ENCODE measurements around the gene DLG2. TPM values are rescaled to one million over a fixed set of nuclear protein-coding genes. Genes with fewer than 3 reads are reported as not detected.

Gene DLG2
- total RNA-seq, 2 experiments from 2014 or later = 2.0 to 2.1 TPM

- Mint-ChIP-seq H3K27me3 (no peaks in the 10 kb centered on the region), H3K4me3 (no peak overlapping the region), H3K36me3 (ENCODE audit: low read depth) (no peaks in the 10 kb centered on the region), H3K4me1 (ENCODE audit: low read depth) (no peaks in the 10 kb centered on the region), H3K9me3 (peaks cover 4% of the 10 kb centered on the region), H3K27ac (no peak overlapping the region)
- H3K27ac ChIP-seq (ENCODE audit: low read depth in 1 of 2, low read length in 2 of 2) = no peak overlapping the region
- no peaks in the 10 kb centered on the region for H3K9me3 ChIP-seq (ENCODE audit: control insufficient read depth in 1 of 2, insufficient read depth in 1 of 2, low read length in 2 of 2)
- ChIA-PET POLR2A (no interaction called here), CTCF (no interaction called here)
- no peaks in the 10 kb centered on the region for H3K4me1 ChIP-seq (ENCODE audit: insufficient read depth, low read length)
- TF ChIP-seq CTCF (IDR thresholded peaks at IDR 0.05) = no peak
- H3K4me3 ChIP-seq (ENCODE audit: low read length) = no peak overlapping the region
- H3K27me3 ChIP-seq (ENCODE audit: control insufficient read depth in 1 of 2, insufficient read depth in 2 of 2, low read length in 2 of 2) = no peaks in the 10 kb centered on the region
- DNase-seq (no peak), ATAC-seq (ENCODE audit: poor library complexity) (no peak)
- intact Hi-C loops (cut with DNase I, micrococcal nuclease) = no loop called here
- H3K36me3 ChIP-seq (ENCODE audit: insufficient read depth, low read length) = no peaks in the 10 kb centered on the region
Measured at GRCh38 chr11:83865636-83866461, 1761.3 kb downstream of the DLG2 start.

- intact Hi-C loops (cut with DNase I, micrococcal nuclease) = no loop called here
- Histone ChIP-seq H3K9me3 (ENCODE audit: control insufficient read depth in 1 of 2, insufficient read depth in 1 of 2, low read length in 2 of 2) (peaks cover 0 to 3% of the 10 kb centered on the region in 2 experiments), H3K27me3 (ENCODE audit: control insufficient read depth in 1 of 2, insufficient read depth in 2 of 2, low read length in 2 of 2) (no peaks in the 10 kb centered on the region), H3K27ac (ENCODE audit: low read depth in 1 of 2, low read length in 2 of 2) (no peak overlapping the region), H3K4me1 (ENCODE audit: insufficient read depth, low read length) (no peaks in the 10 kb centered on the region), H3K36me3 (ENCODE audit: insufficient read depth, low read length) (no peaks in the 10 kb centered on the region), H3K4me3 (ENCODE audit: low read length) (no peak overlapping the region)
- ChIA-PET CTCF (no interaction called here), POLR2A (no interaction called here)
- Mint-ChIP-seq H3K36me3 (ENCODE audit: low read depth) (no peaks in the 10 kb centered on the region), H3K27ac (no peak overlapping the region), H3K9me3 (peaks cover 5% of the 10 kb centered on the region), H3K27me3 (no peaks in the 10 kb centered on the region), H3K4me1 (ENCODE audit: low read depth) (no peaks in the 10 kb centered on the region), H3K4me3 (no peak overlapping the region)
- ATAC-seq (ENCODE audit: poor library complexity) (no peak), DNase-seq (no peak)
- no peak for TF ChIP-seq CTCF (IDR thresholded peaks at IDR 0.05)
Measured at GRCh38 chr11:83864412-83865057, 1762.6 kb downstream of the DLG2 start.

GRCh38 chr11:83863272-83863671 is 1763.9 kb downstream of the DLG2 start:
- H3K9me3 ChIP-seq (ENCODE audit: control insufficient read depth in 1 of 2, insufficient read depth in 1 of 2, low read length in 2 of 2) = peaks cover 0 to 3% of the 10 kb centered on the region in 2 experiments
- no peaks in the 10 kb centered on the region for H3K27me3 ChIP-seq (ENCODE audit: control insufficient read depth in 1 of 2, insufficient read depth in 2 of 2, low read length in 2 of 2)
- H3K36me3 ChIP-seq (ENCODE audit: insufficient read depth, low read length) = no peaks in the 10 kb centered on the region
- no peak overlapping the region for H3K4me3 ChIP-seq (ENCODE audit: low read length)
- no peaks in the 10 kb centered on the region for H3K27me3 Mint-ChIP-seq
- ChIA-PET CTCF (no interaction called here), POLR2A (no interaction called here)
- TF ChIP-seq CTCF (IDR thresholded peaks at IDR 0.05) = no peak
- intact Hi-C loops (cut with DNase I, micrococcal nuclease) = no loop called here
- DNase-seq (no peak), ATAC-seq (ENCODE audit: poor library complexity) (no peak)
- peaks cover 11% of the 10 kb centered on the region for H3K9me3 Mint-ChIP-seq
- no peak overlapping the region for H3K27ac Mint-ChIP-seq
- H3K27ac ChIP-seq (ENCODE audit: low read depth in 1 of 2, low read length in 2 of 2) = no peak overlapping the region
- no peaks in the 10 kb centered on the region for H3K4me1 Mint-ChIP-seq (ENCODE audit: low read depth)
- H3K4me3 Mint-ChIP-seq = no peak overlapping the region
- no peaks in the 10 kb centered on the region for H3K4me1 ChIP-seq (ENCODE audit: insufficient read depth, low read length)
- no peaks in the 10 kb centered on the region for H3K36me3 Mint-ChIP-seq (ENCODE audit: low read depth)
